Tibial nerve (tissue), 4 donors: Measurements from ENCODE around the gene PCED1B. TPM values are rescaled to one million over a fixed set of nuclear protein-coding genes. Genes with fewer than 3 reads are reported as not detected.

Experiments
- DNase-seq, 2 donors: peaks; one replicate each; pipeline ENCODE4 v3.0.0-alpha.2; 2019; ENCODE audit warnings: low spot score in 2 of 2
- H3K27ac ChIP-seq, 4 donors: fragments of 200-600 bp; sonication (generic) in 3 of 4; one replicate each; pipeline ENCODE4 v1.5.1; 2017 to 2019; ENCODE audit warnings: mild to moderate bottlenecking in 1 of 4
- H3K27me3 ChIP-seq, 2 donors: fragments of 200-600 bp; sonication (generic) in 1 of 2; one replicate each; pipeline versions ENCODE4 v1.5.1 to v1.6.0; 2017 to 2019
- H3K36me3 ChIP-seq, 3 donors: fragments of 200-600 bp; sonication (generic); one replicate each; pipeline ENCODE4 v1.5.1; 2018 to 2019
- H3K4me1 ChIP-seq, 4 donors: fragments of 200-600 bp; sonication (generic) in 3 of 4; one replicate each; pipeline ENCODE4 v1.5.1; 2017 to 2019
- H3K4me3 ChIP-seq, 4 donors: fragments of 200-600 bp; sonication (generic) in 3 of 4; one replicate each; pipeline ENCODE4 v1.5.1; 2017 to 2019; ENCODE audit warnings: mild to moderate bottlenecking in 1 of 4, moderate library complexity in 1 of 4
- H3K9me3 ChIP-seq, 4 donors: fragments of 200-600 bp; sonication (generic) in 3 of 4; one replicate each; pipeline ENCODE4 v1.5.1; 2017 to 2019
- EP300 ChIP-seq, 2 donors: sonication (generic); formaldehyde crosslinking; IDR thresholded peaks; one replicate each; pipeline ENCODE4 v1.6.1; 2017; ENCODE audit warnings: antibody characterized with exemption in 2 of 2, mild to moderate bottlenecking in 1 of 2
- POLR2A ChIP-seq, 2 donors: fragments of 450-650 bp; IDR thresholded peaks; one replicate each; pipeline ENCODE4 v1.6.1; 2017; ENCODE audit warnings: antibody characterized with exemption in 2 of 2, mild to moderate bottlenecking in 2 of 2, moderate library complexity in 2 of 2
- WGBS, 2 donors: methylation state at CpG; one replicate each; pipeline ENCODE4 v1.1.5; 2018; 5-methylcytosine and 5-hydroxymethylcytosine counted together
- total RNA-seq, 4 donors: library from RNA; depleted of rRNA; stranded (reverse); fragments of >200 nt; gene quantifications; one replicate each; pipeline ENCODE4 v1.1.0, GENCODE V29; 2016
- TF ChIP-seq, protein P1 (sequence below), 5 experiments: fragments of 200-600 bp in 3 of 5; fragments of 450-650 bp in 2 of 5; sonication (generic) in 3 of 5; IDR thresholded peaks; one replicate each; pipeline ENCODE4 v1.5.1; 2016 to 2019; ENCODE audit warnings: antibody characterized with exemption in 5 of 5, mild to moderate bottlenecking in 3 of 5, moderate library complexity in 2 of 5

Gene PCED1B
- total RNA-seq, 4 donors from 2014 or later, result 0.90 to 2.9 (median 2.2) TPM; not detected in 1

- TF ChIP-seq, protein P1, sequence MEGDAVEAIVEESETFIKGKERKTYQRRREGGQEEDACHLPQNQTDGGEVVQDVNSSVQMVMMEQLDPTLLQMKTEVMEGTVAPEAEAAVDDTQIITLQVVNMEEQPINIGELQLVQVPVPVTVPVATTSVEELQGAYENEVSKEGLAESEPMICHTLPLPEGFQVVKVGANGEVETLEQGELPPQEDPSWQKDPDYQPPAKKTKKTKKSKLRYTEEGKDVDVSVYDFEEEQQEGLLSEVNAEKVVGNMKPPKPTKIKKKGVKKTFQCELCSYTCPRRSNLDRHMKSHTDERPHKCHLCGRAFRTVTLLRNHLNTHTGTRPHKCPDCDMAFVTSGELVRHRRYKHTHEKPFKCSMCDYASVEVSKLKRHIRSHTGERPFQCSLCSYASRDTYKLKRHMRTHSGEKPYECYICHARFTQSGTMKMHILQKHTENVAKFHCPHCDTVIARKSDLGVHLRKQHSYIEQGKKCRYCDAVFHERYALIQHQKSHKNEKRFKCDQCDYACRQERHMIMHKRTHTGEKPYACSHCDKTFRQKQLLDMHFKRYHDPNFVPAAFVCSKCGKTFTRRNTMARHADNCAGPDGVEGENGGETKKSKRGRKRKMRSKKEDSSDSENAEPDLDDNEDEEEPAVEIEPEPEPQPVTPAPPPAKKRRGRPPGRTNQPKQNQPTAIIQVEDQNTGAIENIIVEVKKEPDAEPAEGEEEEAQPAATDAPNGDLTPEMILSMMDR (IDR thresholded peaks at IDR 0.05), result no peak
- TF ChIP-seq EP300 (IDR thresholded peaks at IDR 0.05), result no peak
- no peaks in the 10 kb centered on the region for H3K27me3 ChIP-seq
- no peak overlapping the region for H3K27ac ChIP-seq
- peaks cover 0 to 11% (median 4%) of the 10 kb centered on the region in 4 donors for H3K4me1 ChIP-seq
- H3K36me3 ChIP-seq, result no peaks in the 10 kb centered on the region
- DNase-seq, result no peak
- no peak overlapping the region for H3K4me3 ChIP-seq
- 94 to 96% methylated on average over 1 of the region's 1 CpG for WGBS, 2 donors
- H3K9me3 ChIP-seq, result peaks cover 0 to 10% (median 3%) of the 10 kb centered on the region in 4 donors
Observed at GRCh38 chr12:47159348-47159747, 79.9 kb downstream of the PCED1B start.

DNA sequence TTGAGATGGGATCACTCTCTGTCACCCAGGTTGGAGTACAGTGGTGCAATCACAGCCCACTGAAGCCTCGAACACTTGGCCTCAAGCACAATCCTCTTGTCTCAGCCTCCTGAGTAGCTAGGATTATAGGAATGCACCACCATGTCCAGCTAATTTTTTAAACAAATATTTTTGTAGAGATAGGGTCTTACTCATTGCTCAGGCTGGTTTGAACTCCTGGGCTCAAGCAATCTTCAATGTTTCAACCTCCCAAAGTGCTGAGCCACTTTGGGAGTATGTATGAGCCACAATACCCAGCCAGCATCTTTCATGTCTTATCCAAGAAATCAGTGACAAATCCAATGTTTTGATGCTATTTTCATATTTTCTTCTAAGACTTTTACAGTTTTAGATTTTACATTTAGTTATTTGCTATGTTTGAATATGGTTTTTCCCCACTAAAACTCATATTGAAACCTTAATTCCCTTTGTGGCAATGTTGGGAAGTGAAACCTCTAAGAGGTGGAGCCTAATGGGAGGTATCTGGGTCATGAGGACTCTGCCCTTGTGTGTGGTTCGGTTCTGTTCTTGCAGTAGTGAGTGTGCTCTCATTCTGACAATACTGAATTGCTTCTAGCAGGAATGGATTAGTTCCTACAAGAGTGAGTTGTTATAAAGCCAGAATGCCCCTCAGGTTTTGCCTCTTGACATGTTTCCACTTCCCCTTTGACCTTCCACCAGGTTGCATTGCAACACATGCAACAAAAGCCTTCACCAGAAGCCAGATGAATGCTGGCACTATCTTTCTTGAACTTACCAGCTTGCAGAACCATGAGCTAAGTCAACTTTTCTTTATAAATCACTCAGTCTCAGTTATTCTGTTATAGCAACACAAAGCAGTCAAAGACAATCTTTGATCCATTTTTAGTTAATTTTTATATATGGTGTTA lies 81.2 kb downstream of the PCED1B start:
- H3K27me3 ChIP-seq, result no peaks in the 10 kb centered on the region
- no peak overlapping the region for H3K27ac ChIP-seq
- H3K36me3 ChIP-seq, result no peaks in the 10 kb centered on the region
- H3K4me1 ChIP-seq, result peaks cover 0 to 10% (median 4%) of the 10 kb centered on the region in 4 donors
- WGBS, 2 donors, result 79 to 82% methylated on average over 2 of the region's 2 CpGs
- TF ChIP-seq EP300 (IDR thresholded peaks at IDR 0.05) (no peak), POLR2A (IDR thresholded peaks at IDR 0.05) (no peak)
- TF ChIP-seq, protein P1 (IDR thresholded peaks at IDR 0.05), result no peak
- H3K4me3 ChIP-seq, result no peak overlapping the region
- DNase-seq, result no peak
- peaks cover 0 to 10% (median 3%) of the 10 kb centered on the region in 4 donors for H3K9me3 ChIP-seq

DNA sequence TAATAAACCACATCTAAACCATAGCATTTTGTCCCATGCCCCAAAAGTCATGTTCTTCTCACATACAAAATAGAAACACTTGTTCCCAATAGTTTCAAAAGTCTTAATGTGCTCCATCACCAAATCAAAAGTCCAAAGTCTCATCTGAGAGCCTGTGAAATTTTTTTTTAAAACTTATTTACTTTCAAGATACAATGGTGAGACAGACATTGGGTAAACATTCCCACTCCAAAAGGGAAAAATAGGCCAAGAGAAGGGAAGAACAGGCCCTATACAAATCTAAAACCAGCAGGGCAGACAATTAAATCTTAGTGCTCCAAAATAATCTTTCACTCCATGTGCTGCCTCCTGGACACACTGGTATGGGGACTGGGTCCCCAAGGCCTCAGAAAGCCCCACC lies 84.7 kb downstream of the PCED1B start:
- Histone ChIP-seq H3K9me3 (peaks cover 0 to 10% (median 3%) of the 10 kb centered on the region in 4 donors), H3K4me1 (no peaks in the 10 kb centered on the region), H3K27me3 (no peaks in the 10 kb centered on the region), H3K4me3 (no peak overlapping the region), H3K27ac (no peak overlapping the region), H3K36me3 (no peaks in the 10 kb centered on the region)
- TF ChIP-seq POLR2A (IDR thresholded peaks at IDR 0.05) (no peak), EP300 (IDR thresholded peaks at IDR 0.05) (no peak)
- TF ChIP-seq, protein P1 (IDR thresholded peaks at IDR 0.05), result no peak
- no peak for DNase-seq

DNA sequence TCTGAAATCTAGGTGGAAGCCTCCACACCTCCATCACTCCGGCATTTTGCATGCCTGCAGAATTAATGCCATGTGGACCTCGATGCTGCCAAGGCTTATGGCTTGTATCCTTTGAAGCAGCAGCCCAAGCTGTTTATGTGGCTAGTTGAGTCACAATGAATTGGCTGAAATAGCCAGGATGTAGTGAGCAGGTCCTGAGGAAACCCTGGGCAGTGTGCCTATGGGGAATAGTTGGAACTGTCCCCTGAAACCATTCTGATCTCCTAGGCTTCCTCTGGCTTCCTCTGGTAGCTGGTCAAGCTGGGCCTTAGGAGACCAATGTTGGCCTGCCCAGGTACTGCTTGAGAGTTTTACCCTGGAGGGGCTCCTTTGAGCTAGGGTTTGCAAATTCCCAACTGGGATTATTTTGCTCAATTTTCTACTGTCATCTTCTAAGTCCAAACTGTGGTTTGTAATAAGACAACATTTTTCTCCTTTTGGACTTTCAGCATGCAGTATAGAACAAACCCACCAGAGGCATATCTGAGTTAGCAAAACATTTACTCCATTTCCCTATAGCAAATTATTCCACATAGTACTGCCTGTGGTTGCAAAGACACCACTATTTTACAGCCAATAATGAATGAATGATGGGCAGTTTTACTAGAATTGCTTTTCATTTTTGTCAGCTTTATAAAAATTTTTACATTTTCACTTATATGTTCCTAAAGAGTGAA lies 85.5 kb downstream of the PCED1B start:
- H3K4me3 ChIP-seq, result no peak overlapping the region
- DNase-seq, result no peak

More for the DNA sequence above, 85.5 kb downstream of the PCED1B start:
- Histone ChIP-seq H3K27ac (no peak overlapping the region), H3K27me3 (no peaks in the 10 kb centered on the region), H3K4me1 (no peaks in the 10 kb centered on the region), H3K9me3 (peaks cover 0 to 10% (median under 1%) of the 10 kb centered on the region in 4 donors), H3K36me3 (no peaks in the 10 kb centered on the region)
- TF ChIP-seq, protein P1 (IDR thresholded peaks at IDR 0.05), result no peak
- TF ChIP-seq POLR2A (IDR thresholded peaks at IDR 0.05) (no peak), EP300 (IDR thresholded peaks at IDR 0.05) (no peak)
- 86 to 92% methylated on average over 2 of the region's 2 CpGs for WGBS, 2 donors
